Measurements from ENCODE around the gene RPS24.

DNA sequence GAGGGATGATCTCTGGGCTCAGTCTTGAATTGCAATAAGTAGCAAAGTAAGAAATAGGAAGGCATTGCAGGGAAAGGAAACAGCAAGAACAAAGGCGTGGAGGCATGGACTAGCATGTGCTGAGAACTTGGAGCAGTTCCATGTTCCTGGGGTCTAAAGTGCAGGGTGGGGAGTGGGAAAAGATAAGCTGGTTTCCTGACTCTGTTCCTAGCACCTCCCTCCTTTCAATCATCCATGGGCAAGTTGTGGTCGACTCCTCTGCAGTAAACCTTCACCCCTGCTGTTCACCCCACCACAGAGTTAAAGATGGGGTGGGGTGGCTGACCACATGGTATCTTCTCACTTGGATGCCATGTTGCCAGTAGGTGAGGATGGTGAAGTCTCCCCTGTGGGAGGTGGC is 29.6 kb downstream of the RPS24 start:
- TF ChIP-seq CTCF (CRISPR knock-in tag; IDR thresholded peaks at IDR 0.05) (no peak), POLR2AphosphoS5 (IDR thresholded peaks at IDR 0.05; ENCODE audit: low read depth, low read length) (no peak), IRF2 (CRISPR knock-in tag; IDR thresholded peaks at IDR 0.05) (no peak), TARDBP (CRISPR knock-in tag; IDR thresholded peaks at IDR 0.05) (no peak), ZNF260 (CRISPR knock-in tag; IDR thresholded peaks at IDR 0.05; ENCODE audit: borderline replicate concordance, low read depth) (no peak), ETV5 (CRISPR knock-in tag; IDR thresholded peaks at IDR 0.05; ENCODE audit: borderline replicate concordance) (no peak), IRF1 (CRISPR knock-in tag; IDR thresholded peaks at IDR 0.05; ENCODE audit: low read depth) (no peak), ZNF740 (CRISPR knock-in tag; IDR thresholded peaks at IDR 0.05) (no peak), ZNF12 (CRISPR knock-in tag; IDR thresholded peaks at IDR 0.05) (no peak), ZNF580 (CRISPR knock-in tag; IDR thresholded peaks at IDR 0.05; ENCODE audit: borderline replicate concordance, low read depth) (no peak), EZH2 (conservative IDR thresholded peaks at IDR 0.05; ENCODE audit: low read depth, low read length) (no peak)

Data from HepG2 (cell line).